ENCODE data around the gene MYO9B. TPM values are rescaled to one million over a fixed set of nuclear protein-coding genes. Genes with fewer than 3 reads are reported as not detected.
"Not testable (repeated sequence)": the region's sequence is repeated elsewhere in the genome, so short reads cannot be mapped to it uniquely, and the experiment has no call there.

MYO9B gene
- polyA plus RNA-seq, 3 donors, result 54.4 to 64.1 (median 56.9) TPM

DNA sequence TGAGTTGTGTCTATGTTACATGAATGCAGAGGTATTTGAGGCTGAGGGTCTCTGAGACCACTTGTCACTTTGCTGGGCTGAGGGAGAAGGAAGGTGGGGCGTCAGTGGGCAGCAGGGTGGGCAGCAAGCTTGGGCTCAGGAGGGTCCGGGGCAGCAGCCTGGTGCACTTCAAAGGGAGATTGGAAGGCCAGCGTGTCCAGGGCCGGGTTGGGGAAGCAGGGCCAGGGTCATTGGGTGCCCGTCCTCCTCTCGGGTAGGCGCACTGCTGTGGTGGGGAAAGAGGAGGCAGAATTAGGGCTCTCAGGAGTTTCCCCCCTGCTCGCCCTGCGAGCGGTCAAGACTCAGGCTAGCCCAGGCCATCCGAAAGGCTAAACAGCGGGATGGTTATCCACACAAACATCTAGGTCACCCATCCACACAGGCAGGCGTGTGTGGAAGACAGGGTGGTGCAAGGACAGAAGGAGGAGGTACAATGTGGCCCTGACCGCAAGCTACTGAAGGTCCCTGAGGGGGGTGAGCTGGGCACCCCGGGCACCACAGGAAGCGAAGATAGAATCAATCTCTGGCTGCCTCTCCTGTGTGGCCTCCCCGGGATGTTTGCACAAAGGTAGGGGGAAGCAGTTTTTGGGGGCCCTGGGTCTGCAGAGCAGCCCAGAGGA lies 37.7 kb downstream of the MYO9B start:
- no peak for DNase-seq

- DNase-seq, result no peak
Observed at GRCh38 chr19:17114414-17114831, 38.8 kb downstream of the MYO9B start.

DNA sequence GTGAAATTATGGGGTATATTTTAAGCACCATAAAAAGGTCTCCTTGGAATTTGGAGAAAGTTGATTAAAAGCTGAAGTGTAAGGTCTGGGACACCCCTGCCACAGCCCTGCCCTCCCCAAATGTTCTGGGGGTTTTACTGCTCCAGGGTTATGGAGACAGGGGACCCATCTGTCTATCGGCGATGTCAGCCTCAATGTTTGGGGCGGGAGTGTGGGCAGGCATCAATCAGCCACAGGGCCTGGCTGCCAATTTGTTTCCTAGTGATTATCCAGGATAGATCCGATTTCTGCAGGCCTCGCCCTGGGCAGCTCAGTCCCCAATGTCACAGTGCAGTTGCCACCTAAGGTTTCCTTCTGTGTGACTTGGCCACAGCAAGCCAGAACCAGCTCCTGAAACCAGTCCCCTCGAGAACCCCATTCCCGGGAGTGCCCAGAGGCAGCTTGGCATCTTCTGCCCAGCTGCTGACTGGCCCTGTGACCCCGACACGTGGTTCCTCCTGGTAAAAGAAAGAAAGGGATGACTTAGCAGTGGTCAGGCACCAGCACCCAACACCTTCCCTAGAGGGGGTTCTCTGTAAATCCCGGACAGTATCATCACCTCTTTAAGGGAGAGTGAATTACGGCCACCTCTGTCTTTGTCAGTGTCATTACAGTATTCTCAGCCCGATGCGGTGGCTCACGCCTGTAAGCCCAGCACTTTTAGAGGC lies 41.6 kb downstream of the MYO9B start:
- DNase-seq, result no peak

DNA sequence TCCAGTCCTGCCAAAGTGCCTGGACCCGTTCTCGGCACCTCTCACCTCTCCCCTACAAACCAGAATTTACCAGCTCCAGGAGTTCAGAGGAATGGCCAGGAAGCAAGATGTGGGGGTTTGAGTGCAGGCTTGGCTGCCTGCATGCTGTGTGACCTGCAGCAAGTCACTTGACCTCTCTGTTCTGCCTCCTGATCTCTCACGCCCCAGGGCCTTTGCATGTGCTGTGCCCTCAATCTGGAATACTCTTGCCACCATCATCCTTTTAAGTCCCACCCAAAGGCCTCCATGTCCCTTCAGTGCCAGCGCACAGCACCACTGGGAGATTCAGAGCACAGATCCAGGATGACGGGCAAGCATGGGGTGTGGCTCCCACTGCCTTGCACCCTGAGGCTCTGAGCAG lies 43.4 kb downstream of the MYO9B start:
- DNase-seq, result no peak

DNA sequence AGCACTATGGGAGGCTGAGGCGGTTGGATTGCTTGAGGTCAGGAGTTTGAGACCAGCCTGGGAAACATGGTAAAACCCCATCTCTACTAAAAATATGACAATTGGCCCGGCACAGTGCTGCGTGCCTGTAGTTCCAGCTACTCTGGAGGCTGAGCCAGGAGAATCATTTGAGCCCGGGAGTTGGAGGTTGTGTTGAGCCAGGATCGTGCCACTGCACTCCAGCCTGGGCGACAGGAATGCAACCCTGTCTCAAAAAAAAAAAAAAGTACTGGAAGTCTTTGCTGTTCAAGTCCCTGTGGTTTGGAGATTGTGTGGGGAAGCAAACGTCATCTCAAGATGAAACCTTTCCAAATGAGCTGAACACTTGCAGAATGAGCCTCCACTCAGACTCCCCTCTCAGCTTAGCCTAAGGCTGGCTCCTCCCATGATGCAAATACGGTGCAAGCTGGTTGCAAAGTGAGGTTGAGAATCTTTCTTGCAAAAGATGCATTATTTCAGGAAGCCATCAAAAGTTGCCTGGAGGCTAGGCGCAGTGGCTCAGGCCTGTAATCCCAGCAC lies 46.2 kb downstream of the MYO9B start:
- no peak for DNase-seq

DNA sequence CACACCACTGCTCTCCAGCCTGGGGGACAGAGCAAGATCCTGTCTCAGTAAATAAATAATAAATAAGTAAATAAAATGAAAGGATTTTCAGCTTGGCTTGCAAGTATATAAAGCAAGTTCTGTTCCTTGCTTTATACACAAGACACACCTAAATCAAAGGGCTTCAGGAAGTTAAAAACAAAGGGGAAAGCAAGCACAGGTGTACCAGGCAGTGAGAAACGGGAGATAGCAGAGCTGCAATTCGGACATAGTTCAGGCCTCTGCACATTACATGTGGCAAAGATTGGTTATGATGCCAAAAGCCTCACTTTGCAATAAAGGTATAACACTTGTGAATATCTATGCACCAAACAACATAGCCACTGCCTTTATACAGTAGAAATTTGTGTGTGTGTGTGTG lies 47.5 kb downstream of the MYO9B start:
- no peak for DNase-seq

DNA sequence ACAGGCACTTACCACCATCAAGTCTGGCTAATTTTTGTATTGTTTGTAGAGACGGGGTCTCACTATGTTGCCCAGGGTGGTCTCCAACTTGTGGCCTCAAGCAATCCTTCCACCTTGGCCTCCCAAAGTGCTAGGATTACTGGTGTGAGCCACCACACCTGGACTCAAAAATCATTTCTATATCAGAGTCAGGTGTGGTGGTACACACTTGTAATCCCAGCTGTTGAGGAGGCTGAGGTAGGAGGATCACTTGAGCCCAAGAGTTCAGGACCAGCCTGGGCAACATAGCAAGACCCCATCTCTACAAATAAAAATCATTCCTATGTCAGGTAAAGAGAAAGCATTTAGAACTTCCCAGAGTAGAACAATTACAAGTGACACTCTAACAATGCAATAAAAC lies 48.4 kb downstream of the MYO9B start:
- no peak for DNase-seq

- no peak for DNase-seq
Observed at GRCh38 chr19:17125062-17125727, 49.6 kb downstream of the MYO9B start.

DNA sequence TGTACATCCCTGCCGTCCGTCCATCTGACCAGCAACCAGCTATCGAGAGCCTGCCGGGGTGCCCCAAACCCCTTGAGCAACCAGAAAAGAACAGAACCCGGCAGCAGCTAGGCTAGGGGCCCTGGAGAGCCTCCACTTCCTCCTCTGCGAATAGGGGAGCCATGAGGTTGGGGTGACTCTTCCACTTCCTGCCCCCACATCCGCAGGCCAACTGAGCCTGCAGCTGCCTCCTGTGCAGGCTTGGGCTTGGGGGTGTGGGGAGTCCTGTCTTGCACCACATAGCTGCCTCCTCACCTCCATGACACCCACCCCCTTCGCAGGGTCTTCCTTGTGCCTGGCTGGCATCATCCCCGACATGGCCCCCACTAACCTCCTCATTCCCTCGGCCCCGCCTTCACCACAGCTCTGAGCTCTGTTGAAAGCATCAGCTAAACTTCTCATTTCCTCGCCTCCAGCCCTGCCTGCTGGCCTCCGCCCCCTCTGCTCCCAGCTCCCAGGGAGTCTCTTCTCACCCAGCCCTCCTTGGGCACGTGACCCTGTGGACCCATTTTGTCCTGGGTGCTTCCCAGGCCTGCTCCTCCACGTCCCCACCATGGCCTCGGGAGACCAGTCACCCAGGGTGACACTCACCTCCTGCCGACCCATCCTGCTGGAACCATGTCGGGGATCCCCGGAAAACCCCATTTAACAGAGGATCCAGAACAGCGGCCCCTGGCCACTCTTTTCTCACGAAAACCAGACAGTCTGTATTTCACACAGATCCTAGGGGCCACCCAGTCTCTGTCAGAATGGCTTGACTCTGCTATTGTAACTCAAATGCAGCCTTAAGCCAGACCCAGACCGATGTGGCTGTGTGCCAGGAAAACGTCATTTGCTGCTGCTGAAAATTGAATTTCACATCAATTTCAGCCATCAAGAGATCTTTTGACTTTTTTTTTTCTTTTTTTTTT lies 50.4 kb downstream of the MYO9B start:
- DNase-seq, result no peak

DNA sequence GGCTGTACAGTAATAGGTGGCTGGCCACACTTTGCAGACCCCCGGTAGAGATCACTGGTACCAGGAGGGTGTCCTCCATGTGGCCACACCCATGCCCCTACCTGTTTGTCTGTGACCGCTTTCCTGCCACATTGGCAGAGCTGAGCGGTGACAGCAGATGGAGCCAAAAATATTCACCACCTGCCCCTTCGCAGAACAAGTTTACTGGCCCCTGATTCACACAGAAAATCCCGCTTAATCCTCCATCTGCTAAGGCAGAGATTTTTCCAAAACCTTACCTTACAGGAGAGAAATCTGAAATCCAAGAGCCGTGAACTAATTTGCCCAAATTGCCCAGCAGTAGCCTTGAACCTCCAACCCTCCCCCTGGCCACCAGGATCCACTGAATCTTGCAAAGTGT lies 52.1 kb downstream of the MYO9B start:
- DNase-seq, result no peak

GRCh38 chr19:17128403-17128802 lies 52.8 kb downstream of the MYO9B start:
- no peak for DNase-seq

DNA sequence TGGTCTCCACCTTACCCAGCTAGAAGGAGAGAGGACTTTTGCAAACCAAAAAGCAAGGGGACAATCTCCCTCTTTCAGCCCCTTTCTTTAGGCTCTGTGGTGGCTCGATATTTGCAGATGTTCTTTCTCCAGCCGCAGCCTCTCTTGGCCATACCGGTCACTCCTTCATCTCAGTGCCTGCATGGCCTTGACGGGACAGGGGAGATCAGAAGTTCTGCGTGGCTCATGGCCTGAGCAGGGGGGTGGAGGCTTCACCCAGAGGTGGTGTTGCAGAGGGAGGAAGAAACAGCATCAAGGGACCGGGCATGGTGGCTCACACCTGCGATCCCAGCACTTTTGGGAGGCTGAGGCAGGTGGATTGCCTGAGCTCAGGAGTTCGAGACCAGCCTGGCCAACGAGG lies 53.2 kb downstream of the MYO9B start:
- no peak for DNase-seq

DNA sequence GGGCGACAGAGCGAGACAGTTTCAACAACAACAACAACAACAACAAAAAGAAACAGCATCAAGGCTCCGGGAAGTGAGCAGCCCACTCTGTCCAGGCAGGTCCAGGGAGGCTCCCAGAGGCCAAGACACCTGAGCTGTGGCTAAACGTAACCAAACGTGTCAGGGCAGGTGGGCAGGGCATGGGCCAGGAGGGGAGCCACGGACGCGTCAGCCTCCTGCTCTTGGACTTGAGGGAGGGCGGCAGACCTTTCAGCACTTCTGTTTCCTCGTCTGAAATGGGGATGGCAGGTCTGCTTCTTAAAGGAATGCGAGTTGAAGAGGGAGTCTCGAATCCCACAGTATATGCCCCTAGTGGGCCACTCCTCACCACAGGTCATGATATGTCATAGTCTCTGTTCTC lies 53.8 kb downstream of the MYO9B start:
- DNase-seq, result no peak

DNA sequence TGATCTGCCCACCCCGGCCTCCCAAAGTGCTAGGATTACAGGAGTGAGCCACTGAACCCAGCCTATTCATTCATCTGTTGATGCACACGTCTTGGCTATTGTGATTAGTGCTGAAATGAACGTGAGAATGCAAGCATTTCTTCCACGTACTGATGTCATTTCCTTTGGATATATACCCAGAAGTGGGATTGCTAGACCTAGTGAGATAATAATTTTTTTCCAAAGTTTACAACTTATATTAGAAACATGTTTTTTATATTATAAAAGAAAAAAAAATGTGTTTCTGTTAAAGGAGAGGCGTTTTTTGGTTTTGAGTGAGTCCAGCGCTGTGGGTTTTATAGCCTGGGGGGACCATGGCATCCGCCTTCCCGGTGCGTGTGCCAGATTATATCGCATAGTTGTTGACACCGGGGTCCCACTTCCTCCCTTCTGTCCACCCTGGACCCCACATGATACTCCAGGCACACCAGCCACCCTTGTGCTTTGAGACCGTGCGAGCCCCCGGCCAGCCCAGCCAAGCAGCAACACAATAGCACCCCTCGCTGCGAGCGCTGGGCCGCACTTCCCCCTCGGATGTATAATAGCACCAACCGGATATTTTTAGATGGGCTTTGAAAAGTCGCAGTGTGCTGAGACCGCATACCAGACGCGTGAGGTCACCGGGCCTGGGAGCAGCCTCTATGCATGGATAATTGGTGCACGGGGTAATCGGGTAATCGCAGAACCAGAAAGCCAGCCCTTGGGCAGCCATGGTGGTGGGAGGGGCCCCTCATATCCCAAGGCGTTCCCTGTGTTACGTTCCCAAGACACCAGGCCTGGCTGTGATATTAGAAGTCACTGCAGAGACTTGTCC lies 59.6 kb downstream of the MYO9B start:
- DNase-seq, result peak; percentile 96

GRCh38 chr19:17136021-17136420 lies 60.4 kb downstream of the MYO9B start:
- DNase-seq, result no peak

GRCh38 chr19:17136617-17137016 lies 61.0 kb downstream of the MYO9B start:
- DNase-seq, result no peak

DNA sequence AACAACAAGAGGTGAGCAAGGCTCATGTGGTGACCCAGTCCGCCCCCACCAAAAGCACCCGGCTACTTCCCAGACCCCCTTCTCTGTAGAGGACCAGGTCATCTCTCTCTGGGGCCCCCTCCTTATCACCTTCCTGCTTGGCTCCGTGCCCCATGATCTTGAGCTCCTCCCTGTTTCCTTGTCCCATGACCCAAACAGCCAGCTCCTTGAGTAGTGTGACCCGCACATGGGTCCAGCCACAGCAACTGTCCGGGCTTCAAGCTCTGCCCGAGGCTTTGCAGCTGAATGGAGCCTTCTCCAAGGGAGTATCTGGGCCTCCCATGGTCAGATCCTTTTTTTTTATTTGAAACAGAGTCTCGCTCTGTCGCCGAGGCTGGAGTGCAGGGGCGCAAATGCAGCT lies 61.8 kb downstream of the MYO9B start:
- DNase-seq, result no peak

- DNase-seq, result not testable (repeated sequence)
Observed at GRCh38 chr19:17138052-17138846, 62.7 kb downstream of the MYO9B start.

GRCh38 chr19:17138937-17139598 lies 63.5 kb downstream of the MYO9B start:
- no peak for DNase-seq

Measured in renal pelvis (tissue), 4 donors.